GM10266 (cell line): Measurements from ENCODE around the gene CD33.
"Not testable (repeated sequence)": the region's sequence is repeated elsewhere in the genome, so short reads cannot be mapped to it uniquely, and the experiment has no call there.

Source experiments
- DNase-seq: peaks from one replicate; pipeline ENCODE4 v3.0.0; 2012; ENCODE audit errors: extremely low spot score
- TF ChIP-seq, protein P1 (sequence below): IDR thresholded peaks from 2 replicates; pipeline ENCODE4 v1.5.1; 2012; ENCODE audit warnings: mild to moderate bottlenecking, low read depth; ENCODE audit not compliant: control insufficient read depth, insufficient read depth; ENCODE audit errors: missing control alignments

The CD33 gene

DNA sequence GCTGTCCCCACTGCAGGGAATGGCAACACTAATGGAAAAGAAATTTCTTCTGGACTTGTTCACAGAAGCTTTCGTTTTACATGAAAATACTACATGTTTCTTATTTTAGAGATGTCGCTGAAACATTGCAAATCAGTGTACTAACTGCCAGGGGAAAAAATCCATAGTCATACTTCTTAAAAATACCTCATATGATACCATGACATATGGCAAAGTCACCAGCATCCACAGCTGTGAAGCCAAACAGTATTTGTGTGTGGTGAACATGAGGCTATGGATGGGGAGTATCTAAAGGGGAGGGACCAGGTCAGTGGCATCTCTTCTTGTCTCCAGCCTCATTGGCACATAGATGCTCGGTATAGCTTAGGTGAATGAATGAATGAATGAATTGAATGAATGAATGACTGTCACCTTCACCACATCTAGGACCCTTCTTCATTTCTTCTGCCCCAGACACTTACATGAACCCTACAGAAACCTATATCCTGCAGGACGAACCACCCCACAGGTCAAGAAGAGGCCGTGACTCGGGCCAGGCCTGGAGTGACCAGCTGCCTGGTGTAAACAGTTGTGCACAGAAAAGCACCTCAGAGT, 14.6 kb upstream of the CD33 start:
- TF ChIP-seq, protein P1, sequence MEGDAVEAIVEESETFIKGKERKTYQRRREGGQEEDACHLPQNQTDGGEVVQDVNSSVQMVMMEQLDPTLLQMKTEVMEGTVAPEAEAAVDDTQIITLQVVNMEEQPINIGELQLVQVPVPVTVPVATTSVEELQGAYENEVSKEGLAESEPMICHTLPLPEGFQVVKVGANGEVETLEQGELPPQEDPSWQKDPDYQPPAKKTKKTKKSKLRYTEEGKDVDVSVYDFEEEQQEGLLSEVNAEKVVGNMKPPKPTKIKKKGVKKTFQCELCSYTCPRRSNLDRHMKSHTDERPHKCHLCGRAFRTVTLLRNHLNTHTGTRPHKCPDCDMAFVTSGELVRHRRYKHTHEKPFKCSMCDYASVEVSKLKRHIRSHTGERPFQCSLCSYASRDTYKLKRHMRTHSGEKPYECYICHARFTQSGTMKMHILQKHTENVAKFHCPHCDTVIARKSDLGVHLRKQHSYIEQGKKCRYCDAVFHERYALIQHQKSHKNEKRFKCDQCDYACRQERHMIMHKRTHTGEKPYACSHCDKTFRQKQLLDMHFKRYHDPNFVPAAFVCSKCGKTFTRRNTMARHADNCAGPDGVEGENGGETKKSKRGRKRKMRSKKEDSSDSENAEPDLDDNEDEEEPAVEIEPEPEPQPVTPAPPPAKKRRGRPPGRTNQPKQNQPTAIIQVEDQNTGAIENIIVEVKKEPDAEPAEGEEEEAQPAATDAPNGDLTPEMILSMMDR = no peak
- DNase-seq = no peak

DNA sequence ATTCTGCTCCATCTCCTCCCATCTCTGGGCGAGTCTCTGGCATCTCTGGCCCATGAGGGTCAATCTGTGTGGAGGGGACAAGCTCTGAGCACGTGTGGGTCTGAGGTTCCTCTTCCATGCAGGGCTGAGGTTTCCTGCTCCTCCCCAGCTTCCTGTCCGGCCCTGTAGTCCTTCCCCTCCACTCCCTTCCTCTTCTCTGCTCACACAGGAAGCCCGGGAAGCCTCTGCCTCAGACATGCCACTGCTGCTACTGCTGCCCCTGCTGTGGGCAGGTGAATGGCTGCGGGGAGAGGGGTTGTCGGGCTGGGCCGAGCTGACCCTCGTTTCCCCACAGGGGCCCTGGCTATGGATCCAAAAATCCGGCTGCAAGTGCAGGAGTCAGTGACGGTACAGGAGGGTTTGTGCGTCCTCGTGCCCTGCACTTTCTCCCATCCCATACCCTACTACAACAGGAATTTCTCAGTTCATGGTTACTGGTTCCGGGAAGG, 14.0 kb upstream of the CD33 start:
- DNase-seq = not testable (repeated sequence)

DNA sequence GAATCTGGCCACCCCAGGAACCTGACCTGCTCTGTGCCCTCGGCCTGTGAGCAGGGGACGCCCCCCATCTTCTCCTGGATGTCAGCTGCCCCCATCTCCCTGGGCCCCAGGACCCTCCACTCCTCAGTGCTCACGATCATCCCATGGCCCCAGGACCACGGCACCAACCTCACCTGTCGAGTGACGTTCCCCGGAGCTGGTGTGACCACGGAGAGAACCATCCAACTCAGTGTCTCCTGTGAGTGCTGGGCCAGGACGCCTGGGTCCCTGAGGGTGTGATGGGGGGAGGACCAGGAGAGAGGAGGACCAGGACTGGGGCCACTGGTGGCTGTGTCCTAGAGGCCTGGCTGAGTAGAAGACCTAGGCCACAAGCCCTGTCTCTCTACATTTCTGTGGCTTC, 13.0 kb upstream of the CD33 start:
- TF ChIP-seq, protein P1 = no peak
- DNase-seq = no peak

DNA sequence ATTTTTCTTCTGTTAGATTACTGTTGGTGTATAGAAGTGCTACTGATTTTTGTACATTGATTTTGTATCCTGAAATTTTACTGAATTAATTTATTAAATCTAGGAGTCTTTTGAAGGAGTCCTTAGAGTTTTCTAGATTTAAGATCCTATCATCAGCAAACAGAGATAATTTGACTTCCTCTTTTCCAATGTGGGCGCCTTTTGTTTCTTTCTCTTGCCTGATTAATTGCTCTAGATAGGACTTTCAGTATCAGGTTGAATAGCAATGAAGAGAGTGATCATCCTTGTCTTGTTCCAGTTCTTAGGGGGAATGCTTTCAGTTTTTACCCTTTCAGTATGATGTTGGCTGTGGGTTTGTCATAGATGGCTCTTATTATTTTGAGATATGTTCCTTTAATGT, 5.6 kb upstream of the CD33 start:
- TF ChIP-seq, protein P1 = no peak
- DNase-seq = no peak

DNA sequence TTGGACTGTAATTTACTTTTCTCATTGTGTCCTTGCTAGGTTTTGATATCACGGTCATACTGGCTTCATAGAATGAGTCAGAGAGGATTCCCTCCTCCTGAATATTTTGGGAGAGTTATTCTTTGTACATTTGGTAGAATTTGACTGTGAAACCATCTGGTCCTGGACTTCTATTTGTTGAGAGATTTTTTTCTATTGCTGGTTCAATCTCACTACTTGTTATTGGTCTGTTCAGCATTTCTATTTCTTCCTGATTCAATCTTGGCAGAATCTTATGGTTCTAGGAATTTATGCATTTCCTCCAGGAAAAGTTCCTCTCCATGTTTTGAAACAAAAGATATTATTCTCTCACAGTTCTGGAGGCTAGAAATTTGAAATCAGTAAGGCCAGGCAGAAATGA, 4.9 kb upstream of the CD33 start:
- DNase-seq = no peak
- TF ChIP-seq, protein P1 = no peak

DNA sequence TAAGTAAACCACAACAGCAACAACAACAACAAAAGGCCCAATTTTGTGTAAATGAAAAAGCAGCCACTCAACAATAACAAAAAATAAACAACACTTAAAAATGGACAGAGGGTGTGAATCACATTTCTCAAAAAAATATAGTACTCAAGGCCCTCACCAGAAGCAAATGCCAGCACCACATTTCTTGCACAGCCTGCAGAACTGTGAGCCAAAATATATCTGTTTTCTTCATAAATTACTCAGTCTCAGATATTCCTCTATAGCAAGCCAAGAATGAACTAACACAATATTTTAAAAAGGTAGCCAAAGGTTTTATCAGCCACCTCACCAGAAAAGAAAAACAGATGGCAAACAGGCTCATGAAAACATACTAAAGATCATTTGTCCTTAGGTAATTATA, 3.9 kb upstream of the CD33 start:
- TF ChIP-seq, protein P1 = no peak
- no peak for DNase-seq

DNA sequence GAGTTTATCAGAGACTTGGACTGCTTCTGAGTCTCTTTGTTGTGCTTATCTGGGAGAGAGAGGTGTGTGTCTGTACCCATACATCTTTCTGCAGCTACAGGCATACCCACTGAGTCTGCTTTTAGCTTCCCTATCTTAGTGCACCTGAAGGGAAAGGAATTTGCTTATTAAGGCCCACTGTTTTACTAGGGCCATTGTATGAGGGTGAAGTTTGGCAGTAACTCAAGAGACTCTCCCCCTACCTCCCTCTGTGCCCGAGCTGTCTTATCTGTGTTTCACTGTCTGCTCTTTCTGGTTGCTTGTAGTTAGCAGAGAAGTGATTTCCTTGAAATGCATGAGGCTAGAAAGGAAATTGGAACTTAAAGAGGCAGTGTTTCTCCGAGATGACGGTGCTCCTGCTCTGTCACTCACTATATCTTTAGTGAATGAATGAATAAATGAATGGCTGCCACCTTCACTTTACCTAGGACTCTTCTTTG, 678 bp upstream of the CD33 start:
- TF ChIP-seq, protein P1 = no peak
- no peak for DNase-seq

DNA sequence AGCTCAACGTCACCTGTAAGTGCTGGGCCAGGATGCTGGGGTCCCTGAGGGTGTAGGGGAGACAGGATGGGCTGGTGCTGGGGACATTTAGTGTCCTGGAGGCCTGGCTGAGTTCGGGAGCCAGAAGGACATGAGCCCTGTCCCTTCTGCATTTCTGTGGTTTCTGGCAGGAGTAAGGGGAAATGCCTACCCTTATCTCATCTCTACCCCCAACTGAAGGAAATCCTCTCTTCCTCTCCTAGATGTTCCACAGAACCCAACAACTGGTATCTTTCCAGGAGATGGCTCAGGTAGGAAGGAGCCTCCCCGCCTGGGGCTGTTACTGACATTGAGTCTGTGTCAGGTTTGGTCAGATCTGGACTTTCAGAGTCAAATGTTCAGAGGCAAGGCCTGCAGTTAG, 1.2 kb downstream of the CD33 start:
- TF ChIP-seq, protein P1 = no peak
- no peak for DNase-seq
